Loucy (cell line): ENCODE data around the gene KRT77.
"Not testable (repeated sequence)": the region's sequence is repeated elsewhere in the genome, so short reads cannot be mapped to it uniquely, and the experiment has no call there.

ENCODE experiments used
- H2AFZ ChIP-seq: fragments of 200-600 bp; sonication (generic); 2 replicates; pipeline ENCODE4 v1.6.0; 2016; ENCODE audit warnings: antibody characterized with exemption, mild to moderate bottlenecking, low read length, moderate library complexity
- H3F3A ChIP-seq: fragments of 200-600 bp; 2 replicates; pipeline ENCODE4 v1.6.0; 2016; ENCODE audit warnings: antibody characterized with exemption, low read depth, mild to moderate bottlenecking
- H3K27me3 ChIP-seq: fragments of 200-600 bp; sonication (generic); 2 replicates; pipeline ENCODE4 v1.6.1; 2014; ENCODE audit warnings: low read length, mild to moderate bottlenecking; ENCODE audit not compliant: insufficient read depth, poor library complexity, severe bottlenecking
- H3K36me3 ChIP-seq: fragments of 200-600 bp; sonication (generic); 2 replicates; pipeline ENCODE4 v1.6.1; 2016; ENCODE audit warnings: low read length; ENCODE audit not compliant: insufficient read depth
- H3K4me1 ChIP-seq: fragments of 200-600 bp; sonication (generic); 2 replicates; pipeline ENCODE4 v1.5.1; 2014; ENCODE audit warnings: low read length, mild to moderate bottlenecking; ENCODE audit not compliant: insufficient read depth, poor library complexity, severe bottlenecking
- H3K4me2 ChIP-seq: fragments of 200-600 bp; sonication (generic); 2 replicates; pipeline ENCODE4 v1.6.0; 2014; ENCODE audit warnings: antibody characterized with exemption, low read length, low read depth, mild to moderate bottlenecking; ENCODE audit not compliant: poor library complexity, severe bottlenecking
- H3K4me3 ChIP-seq: fragments of 200-600 bp; sonication (generic); 2 replicates; pipeline ENCODE4 v1.5.1; 2014; ENCODE audit warnings: low read length, mild to moderate bottlenecking, mixed read lengths; ENCODE audit not compliant: poor library complexity, severe bottlenecking
- H3K79me2 ChIP-seq: fragments of 200-600 bp; sonication (generic); 2 replicates; pipeline ENCODE4 v1.6.1; 2014; ENCODE audit warnings: low read length; ENCODE audit not compliant: insufficient read depth
- H3K9ac ChIP-seq: fragments of 200-600 bp; sonication (generic); 2 replicates; pipeline ENCODE4 v1.6.0; 2014; ENCODE audit warnings: mild to moderate bottlenecking, low read depth, low read length, moderate library complexity; ENCODE audit not compliant: poor library complexity, severe bottlenecking
- H3K9me2 ChIP-seq: fragments of 200-600 bp; sonication (generic); replicated peaks from 2 replicates; pipeline ENCODE4 v1.6.1; 2016; ENCODE audit warnings: low read depth, low read length, mixed read lengths
- H3K9me3 ChIP-seq: fragments of 200-600 bp; sonication (generic); 2 replicates; pipeline ENCODE4 v1.6.1; 2014; ENCODE audit warnings: mild to moderate bottlenecking, antibody characterized with exemption, low read length, low read depth; ENCODE audit not compliant: insufficient read depth
- H4K20me1 ChIP-seq: fragments of 200-600 bp; sonication (generic); 2 replicates; pipeline ENCODE4 v1.6.0; 2014; ENCODE audit warnings: antibody characterized with exemption, low read length, mild to moderate bottlenecking; ENCODE audit not compliant: insufficient read depth, poor library complexity, severe bottlenecking
- CTCF ChIP-seq: fragments of 200-600 bp; sonication (generic); conservative IDR thresholded peaks from 2 replicates; pipeline ENCODE4 v1.5.1; 2014; ENCODE audit warnings: mild to moderate bottlenecking, antibody characterized with exemption, low read length
- EZH2phosphoT487 ChIP-seq: fragments of 200-600 bp; IDR thresholded peaks from 2 replicates; pipeline ENCODE4 v1.6.1; 2018; ENCODE audit warnings: antibody characterized with exemption, mild to moderate bottlenecking, moderate library complexity, borderline replicate concordance

Gene KRT77

GRCh38 chr12:52672321-52672933 lies 30.9 kb downstream of the KRT77 start:
- no peaks in the 10 kb centered on the region for H3K9me2 ChIP-seq
- TF ChIP-seq CTCF = no peak
- TF ChIP-seq EZH2phosphoT487 = no peak
- H4K20me1 ChIP-seq = no peaks in the 10 kb centered on the region
- H2AFZ ChIP-seq = no peak overlapping the region
- no peaks in the 10 kb centered on the region for H3K9me3 ChIP-seq
- H3K36me3 ChIP-seq = no peaks in the 10 kb centered on the region
- no peaks in the 10 kb centered on the region for H3K27me3 ChIP-seq
- no peaks in the 10 kb centered on the region for H3F3A ChIP-seq
- no peak overlapping the region for H3K4me2 ChIP-seq
- peaks cover 15% of the 10 kb centered on the region for H3K4me1 ChIP-seq
- H3K4me3 ChIP-seq = no peak overlapping the region
- H3K9ac ChIP-seq = no peak overlapping the region
- H3K79me2 ChIP-seq = no peaks in the 10 kb centered on the region

GRCh38 chr12:52670961-52671360 lies 32.4 kb downstream of the KRT77 start:
- no peak overlapping the region for H3K9ac ChIP-seq
- H3K27me3 ChIP-seq = no peaks in the 10 kb centered on the region
- H3K9me3 ChIP-seq = no peaks in the 10 kb centered on the region
- no peaks in the 10 kb centered on the region for H4K20me1 ChIP-seq
- H2AFZ ChIP-seq = no peak overlapping the region
- no peaks in the 10 kb centered on the region for H3K9me2 ChIP-seq
- no peaks in the 10 kb centered on the region for H3F3A ChIP-seq
- no peaks in the 10 kb centered on the region for H3K79me2 ChIP-seq
- peaks cover 7% of the 10 kb centered on the region for H3K4me1 ChIP-seq
- H3K36me3 ChIP-seq = no peaks in the 10 kb centered on the region
- H3K4me2 ChIP-seq = no peak overlapping the region
- no peak for TF ChIP-seq CTCF
- no peak for TF ChIP-seq EZH2phosphoT487
- H3K4me3 ChIP-seq = no peak overlapping the region

- Histone ChIP-seq H3K4me3 (no peak overlapping the region), H3K79me2 (no peaks in the 10 kb centered on the region), H4K20me1 (no peaks in the 10 kb centered on the region), H3K4me1 (peaks cover 7% of the 10 kb centered on the region), H3K9me2 (no peaks in the 10 kb centered on the region), H3K27me3 (no peaks in the 10 kb centered on the region), H2AFZ (no peak overlapping the region), H3K36me3 (no peaks in the 10 kb centered on the region), H3K9me3 (no peaks in the 10 kb centered on the region), H3K4me2 (no peak overlapping the region), H3F3A (no peaks in the 10 kb centered on the region), H3K9ac (no peak overlapping the region)
- no peak for TF ChIP-seq CTCF
- no peak for TF ChIP-seq EZH2phosphoT487
Measured at GRCh38 chr12:52670506-52670905, 32.8 kb downstream of the KRT77 start.

- not testable (repeated sequence) for H3K4me1 ChIP-seq, H3K4me2 ChIP-seq, H3K4me3 ChIP-seq, H3K9me3 ChIP-seq, H3F3A ChIP-seq, H4K20me1 ChIP-seq, H3K36me3 ChIP-seq, H3K9me2 ChIP-seq, H3K9ac ChIP-seq, H2AFZ ChIP-seq, H3K79me2 ChIP-seq, H3K27me3 ChIP-seq
Measured at GRCh38 chr12:52669941-52670340, 33.4 kb downstream of the KRT77 start.
